B cell (primary cell): ENCODE results near the gene CCNB3.

ENCODE experiments used
- EZH2 ChIP-seq: IDR thresholded peaks from 2 replicates; pipeline ENCODE4 v1.6.1; 2012; ENCODE audit warnings: borderline replicate concordance, low read depth, mild to moderate bottlenecking, moderate library complexity, low read length; ENCODE audit not compliant: insufficient read depth, poor library complexity, severe bottlenecking
- TF ChIP-seq, protein P1 (sequence below): fragments of 200-600 bp; IDR thresholded peaks from one replicate; pipeline ENCODE4 v1.8.0; 2022; ENCODE audit warnings: antibody characterized with exemption, mild to moderate bottlenecking

DNA sequence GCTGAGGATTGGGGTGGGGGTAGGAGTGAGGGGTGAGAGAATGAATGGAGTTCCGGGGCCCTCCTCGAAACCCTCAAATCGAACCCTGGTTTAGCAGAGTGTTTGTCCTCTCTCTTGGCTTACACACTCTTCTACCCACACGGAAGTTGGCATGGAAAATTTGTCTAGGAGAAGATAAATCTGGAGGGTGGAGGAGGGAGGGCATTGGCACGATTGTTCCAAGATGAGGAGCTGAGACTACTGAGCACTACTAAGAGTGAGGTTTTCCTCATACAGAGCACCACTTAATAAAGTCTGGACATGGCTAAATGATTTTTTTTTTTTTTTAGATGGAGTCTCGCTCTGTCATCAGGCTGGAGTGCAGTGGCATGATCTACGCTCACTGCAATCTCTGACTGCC, 37.2 kb upstream of the CCNB3 start:
- TF ChIP-seq EZH2, result no peak
- TF ChIP-seq, protein P1, sequence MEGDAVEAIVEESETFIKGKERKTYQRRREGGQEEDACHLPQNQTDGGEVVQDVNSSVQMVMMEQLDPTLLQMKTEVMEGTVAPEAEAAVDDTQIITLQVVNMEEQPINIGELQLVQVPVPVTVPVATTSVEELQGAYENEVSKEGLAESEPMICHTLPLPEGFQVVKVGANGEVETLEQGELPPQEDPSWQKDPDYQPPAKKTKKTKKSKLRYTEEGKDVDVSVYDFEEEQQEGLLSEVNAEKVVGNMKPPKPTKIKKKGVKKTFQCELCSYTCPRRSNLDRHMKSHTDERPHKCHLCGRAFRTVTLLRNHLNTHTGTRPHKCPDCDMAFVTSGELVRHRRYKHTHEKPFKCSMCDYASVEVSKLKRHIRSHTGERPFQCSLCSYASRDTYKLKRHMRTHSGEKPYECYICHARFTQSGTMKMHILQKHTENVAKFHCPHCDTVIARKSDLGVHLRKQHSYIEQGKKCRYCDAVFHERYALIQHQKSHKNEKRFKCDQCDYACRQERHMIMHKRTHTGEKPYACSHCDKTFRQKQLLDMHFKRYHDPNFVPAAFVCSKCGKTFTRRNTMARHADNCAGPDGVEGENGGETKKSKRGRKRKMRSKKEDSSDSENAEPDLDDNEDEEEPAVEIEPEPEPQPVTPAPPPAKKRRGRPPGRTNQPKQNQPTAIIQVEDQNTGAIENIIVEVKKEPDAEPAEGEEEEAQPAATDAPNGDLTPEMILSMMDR, result no peak
